Astrocyte (in vitro differentiated cells and primary cell): ENCODE data around the gene MSL1. TPM values are rescaled to one million over a fixed set of nuclear protein-coding genes. Genes with fewer than 3 reads are reported as not detected.
A peak's percentile ranks its signal among the peaks of the same experiment; 100 is the strongest.

Source experiments
- DNase-seq: peaks from one replicate; pipeline ENCODE4 v3.0.0-alpha.2; 2010; ENCODE audit warnings: low read depth
- FAIRE-seq: peaks from 2 replicates; lab custom pipeline; 2011; peaks lifted over from hg19 to GRCh38; lab: Jason Lieb, UNC
- H2AFZ ChIP-seq: 2 replicates; pipeline ENCODE4 v1.6.0; 2012; ENCODE audit warnings: low read depth, low read length, inconsistent platforms
- H3K27ac ChIP-seq: 2 replicates; pipeline ENCODE4 v1.5.1; 2011; ENCODE audit warnings: low read depth, low read length, inconsistent platforms
- H3K27me3 ChIP-seq: 2 replicates; pipeline ENCODE4 v1.6.0; 2011; ENCODE audit warnings: low read length, inconsistent platforms; ENCODE audit not compliant: insufficient read depth
- H3K36me3 ChIP-seq: 2 replicates; pipeline ENCODE4 v1.5.1; 2011; ENCODE audit warnings: low read length, inconsistent platforms; ENCODE audit not compliant: insufficient read depth
- H3K4me1 ChIP-seq: 2 replicates; pipeline ENCODE4 v1.5.1; 2011; ENCODE audit warnings: low read length, inconsistent platforms; ENCODE audit not compliant: insufficient read depth
- H3K4me2 ChIP-seq: 2 replicates; pipeline ENCODE4 v1.6.0; 2012; ENCODE audit warnings: low read length, inconsistent platforms
- H3K4me3 ChIP-seq: 2 replicates; pipeline ENCODE4 v1.5.1; 2011; ENCODE audit warnings: low read depth, mild to moderate bottlenecking, low read length, inconsistent platforms; ENCODE audit not compliant: insufficient read depth
- H3K79me2 ChIP-seq: 2 replicates; pipeline ENCODE4 v1.6.0; 2012; ENCODE audit warnings: mild to moderate bottlenecking, low read length, inconsistent platforms; ENCODE audit not compliant: insufficient read depth
- H3K9ac ChIP-seq: 2 replicates; pipeline ENCODE4 v1.6.0; 2012; ENCODE audit warnings: mild to moderate bottlenecking, low read length, inconsistent platforms
- H3K9me3 ChIP-seq: 2 replicates; pipeline ENCODE4 v1.5.1; 2012; ENCODE audit warnings: low read depth, mild to moderate bottlenecking, low read length, inconsistent platforms; ENCODE audit not compliant: insufficient read depth
- H4K20me1 ChIP-seq: 2 replicates; pipeline ENCODE4 v1.6.0; 2012; ENCODE audit warnings: low read length, inconsistent platforms; ENCODE audit not compliant: insufficient read depth
- H3K27ac Mint-ChIP-seq: one replicate; pipeline ENCODE4 v1.8.0; 2021; ENCODE audit warnings: mild to moderate bottlenecking, mixed read lengths; ENCODE audit not compliant: unreplicated experiment
- H3K27me3 Mint-ChIP-seq: one replicate; pipeline ENCODE4 v1.8.0; 2021; ENCODE audit warnings: low read depth, mixed read lengths; ENCODE audit not compliant: unreplicated experiment
- H3K36me3 Mint-ChIP-seq: one replicate; pipeline ENCODE4 v1.8.0; 2021; ENCODE audit warnings: low read depth, mixed read lengths; ENCODE audit not compliant: unreplicated experiment
- H3K4me1 Mint-ChIP-seq: one replicate; pipeline ENCODE4 v1.8.0; 2021; ENCODE audit warnings: low read depth, mixed read lengths; ENCODE audit not compliant: unreplicated experiment
- H3K4me3 Mint-ChIP-seq: one replicate; pipeline ENCODE4 v1.8.0; 2021; ENCODE audit warnings: mild to moderate bottlenecking, moderate library complexity, mixed read lengths; ENCODE audit not compliant: unreplicated experiment
- H3K9me3 Mint-ChIP-seq: one replicate; pipeline ENCODE4 v1.8.0; 2021; ENCODE audit warnings: mild to moderate bottlenecking, mixed read lengths; ENCODE audit not compliant: unreplicated experiment
- CTCF ChIP-seq: IDR thresholded peaks from 2 replicates; pipeline ENCODE4 v1.5.1; 2011; ENCODE audit warnings: low read depth, mild to moderate bottlenecking, inconsistent platforms, low read length, moderate library complexity; ENCODE audit not compliant: insufficient read depth
- EZH2 ChIP-seq: IDR thresholded peaks from 2 replicates; pipeline ENCODE4 v1.6.1; 2012; ENCODE audit warnings: mild to moderate bottlenecking, low read length, inconsistent platforms; ENCODE audit not compliant: insufficient read depth
- total RNA-seq: library from RNA; stranded (reverse); gene quantifications from 2 replicates; pipeline ENCODE4 v1.2.1, GENCODE V29; 2021

The MSL1 gene
- total RNA-seq, 1 donor from 2014 or later = 81.9 TPM

DNA sequence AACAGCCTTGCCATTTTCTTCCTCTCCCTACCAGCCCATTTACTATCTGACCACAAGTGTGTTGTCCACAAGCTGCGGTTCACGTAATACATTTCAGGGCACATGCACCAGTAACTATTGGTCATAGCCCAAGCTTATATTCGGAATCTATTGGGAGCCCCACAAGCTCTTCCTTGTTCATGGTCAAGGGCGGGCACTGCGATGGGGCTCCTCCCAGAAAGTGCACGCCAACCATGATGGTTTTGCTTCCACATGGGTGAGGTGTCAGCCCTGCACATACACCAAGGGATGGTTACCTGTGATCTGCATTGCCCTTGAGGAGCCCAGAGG is 46.9 kb upstream of the MSL1 start:
- Histone ChIP-seq H3K79me2 (peaks cover 6% of the 10 kb centered on the region), H3K4me1 (peaks cover 32% of the 10 kb centered on the region), H3K9ac (no peak overlapping the region), H3K4me2 (peak overlapping the region; percentile 23), H4K20me1 (peaks cover 29% of the 10 kb centered on the region), H3K27ac (no peak overlapping the region), H3K4me3 (no peak overlapping the region), H2AFZ (no peak overlapping the region), H3K36me3 (no peaks in the 10 kb centered on the region), H3K27me3 (no peaks in the 10 kb centered on the region), H3K9me3 (no peaks in the 10 kb centered on the region)
- Mint-ChIP-seq H3K9me3 (peaks cover 1% of the 10 kb centered on the region), H3K27me3 (no peaks in the 10 kb centered on the region), H3K4me1 (peaks cover 30% of the 10 kb centered on the region), H3K27ac (no peak overlapping the region), H3K4me3 (no peak overlapping the region), H3K36me3 (peaks cover 7% of the 10 kb centered on the region)
- DNase-seq (no peak), FAIRE-seq (no peak)
- TF ChIP-seq CTCF = no peak
- no peak for TF ChIP-seq EZH2

- H3K9ac ChIP-seq = no peak overlapping the region
- no peak overlapping the region for H3K4me3 Mint-ChIP-seq
- no peak overlapping the region for H2AFZ ChIP-seq
- no peak overlapping the region for H3K4me3 ChIP-seq
- no peak for FAIRE-seq
- no peak overlapping the region for H3K27ac Mint-ChIP-seq
- H3K27ac ChIP-seq = no peak overlapping the region
- H3K36me3 ChIP-seq = no peaks in the 10 kb centered on the region
- no peaks in the 10 kb centered on the region for H3K27me3 Mint-ChIP-seq
- H3K9me3 ChIP-seq = no peaks in the 10 kb centered on the region
- H4K20me1 ChIP-seq = peaks cover 29% of the 10 kb centered on the region
- H3K79me2 ChIP-seq = peaks cover 3% of the 10 kb centered on the region
- peaks cover 7% of the 10 kb centered on the region for H3K36me3 Mint-ChIP-seq
- H3K4me1 Mint-ChIP-seq = peaks cover 27% of the 10 kb centered on the region
- peak overlapping the region; percentile 23 for H3K4me2 ChIP-seq
- no peaks in the 10 kb centered on the region for H3K27me3 ChIP-seq
- peak; percentile 73 for TF ChIP-seq CTCF
- no peak for TF ChIP-seq EZH2
- H3K4me1 ChIP-seq = peaks cover 27% of the 10 kb centered on the region
- no peak for DNase-seq
- peaks cover 1% of the 10 kb centered on the region for H3K9me3 Mint-ChIP-seq
Measured at GRCh38 chr17:40075201-40075941, 46.4 kb upstream of the MSL1 start.

DNA sequence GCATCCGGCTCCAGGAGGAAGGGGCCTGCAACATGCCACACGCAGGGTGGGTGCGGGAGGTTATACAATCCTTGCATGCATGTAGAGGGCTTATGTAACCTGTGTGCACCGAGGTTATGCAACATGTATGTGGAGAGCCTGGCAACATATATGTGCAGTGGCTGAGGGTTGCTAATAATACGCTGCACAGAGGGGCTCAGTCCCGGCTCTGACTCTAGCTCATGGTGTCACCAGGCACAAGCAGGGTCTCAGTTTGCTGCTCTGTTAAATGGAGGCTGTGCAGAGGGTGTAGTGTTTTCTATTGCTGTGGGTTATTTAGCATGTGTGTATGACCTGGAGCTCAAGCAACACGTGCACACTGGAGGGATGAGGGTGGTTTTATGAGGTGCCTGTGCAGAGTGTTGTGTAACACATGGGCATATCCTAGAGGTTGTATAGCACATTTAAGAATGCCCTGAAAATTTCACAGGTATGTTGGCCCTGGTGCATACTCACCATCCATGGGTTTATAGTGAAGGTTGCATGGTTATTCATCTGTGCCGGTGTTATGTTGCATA is 45.8 kb upstream of the MSL1 start:
- peaks cover 1% of the 10 kb centered on the region for H3K9me3 Mint-ChIP-seq
- H3K27ac Mint-ChIP-seq = no peak overlapping the region
- H3K36me3 Mint-ChIP-seq = peaks cover 7% of the 10 kb centered on the region
- Histone ChIP-seq H3K36me3 (no peaks in the 10 kb centered on the region), H3K9me3 (no peaks in the 10 kb centered on the region), H3K4me3 (no peak overlapping the region), H3K79me2 (peaks cover 3% of the 10 kb centered on the region), H4K20me1 (peaks cover 29% of the 10 kb centered on the region), H3K27me3 (no peaks in the 10 kb centered on the region), H3K9ac (no peak overlapping the region), H3K4me2 (peak overlapping the region; percentile 14), H3K27ac (no peak overlapping the region), H2AFZ (no peak overlapping the region), H3K4me1 (peaks cover 21% of the 10 kb centered on the region)
- TF ChIP-seq EZH2 = no peak
- no peak for TF ChIP-seq CTCF
- FAIRE-seq (no peak), DNase-seq (no peak)
- no peaks in the 10 kb centered on the region for H3K27me3 Mint-ChIP-seq
- peaks cover 23% of the 10 kb centered on the region for H3K4me1 Mint-ChIP-seq
- H3K4me3 Mint-ChIP-seq = no peak overlapping the region
